GM20431 (cell line): ENCODE measurements around the gene HOXB9.

Source experiments
- in situ Hi-C: fragments of 300-500 bp; cut with MseI, MboI; formaldehyde crosslinking; loops from one replicate; pipeline ENCODE4 v1.15.0; 2020; ENCODE audit warnings: low sequenced_read_pairs; ENCODE audit not compliant: unreplicated experiment

Gene HOXB9

DNA sequence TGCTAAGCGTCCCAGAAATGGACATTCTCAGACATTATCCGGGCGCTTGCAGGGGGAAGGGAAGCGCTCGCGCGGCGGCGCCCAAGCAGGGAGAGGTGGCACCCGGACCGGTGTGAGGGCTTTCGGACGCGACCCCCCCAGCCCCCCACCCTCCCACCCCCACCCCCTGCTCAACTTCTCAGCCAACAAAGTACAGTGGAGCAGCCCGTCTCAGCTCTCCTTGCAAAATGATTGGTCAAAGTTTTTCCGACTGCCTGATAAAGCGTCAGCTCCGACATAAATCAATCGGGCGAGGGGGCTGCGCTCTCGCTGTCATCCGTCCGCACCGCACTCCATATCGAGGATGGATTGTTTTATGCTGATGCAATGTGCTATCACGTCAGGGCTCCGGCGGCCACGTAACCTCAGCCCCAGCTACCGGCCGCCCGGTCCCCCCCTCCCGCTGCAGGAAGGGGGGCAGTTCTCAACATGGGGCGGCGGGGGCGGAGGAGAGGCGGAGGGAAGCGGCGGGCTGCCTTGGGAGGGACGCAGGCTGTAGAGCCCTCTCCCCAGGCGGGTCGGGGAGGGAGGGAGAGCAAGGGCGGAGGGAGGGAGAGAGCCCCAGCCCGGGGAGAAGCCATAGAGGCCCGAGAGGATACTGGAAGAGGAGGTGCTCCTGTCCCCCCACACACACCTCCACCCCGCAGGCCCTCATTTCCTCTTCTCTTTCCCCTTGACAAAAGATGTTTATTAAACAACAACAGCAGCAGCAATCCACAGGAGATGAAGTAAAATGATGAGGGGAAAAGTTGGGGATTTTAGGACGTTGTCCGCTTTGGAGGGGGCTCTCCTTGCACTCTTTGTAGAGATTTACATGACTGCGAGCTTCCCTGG lies at the start of gene HOXB9:
Gene HOXB9 (minus strand): TSS at position 114 of the 873 bp plus-strand sequence. CDS start 89 bp downstream, at position 25.
- in situ Hi-C loops: no loop called here

DNA sequence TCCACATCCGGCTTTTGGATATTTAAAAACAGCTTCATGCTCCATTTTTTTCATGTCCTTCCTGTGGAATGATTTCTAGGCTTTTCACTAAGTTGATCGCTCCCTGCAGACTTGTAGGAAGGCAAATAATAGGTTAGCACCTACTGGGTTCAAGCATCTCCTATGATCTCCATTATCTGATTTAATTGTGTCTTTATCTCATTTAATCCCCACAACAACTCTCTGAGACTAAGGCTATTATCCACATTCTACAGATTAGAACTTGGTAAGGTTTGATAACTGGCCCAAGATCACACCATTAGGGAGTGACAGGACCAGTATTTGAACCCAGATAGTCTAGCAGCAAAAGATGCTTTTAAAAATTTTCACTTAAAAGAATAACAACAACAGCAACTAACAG lies 46.2 kb upstream of the HOXB9 start:
- in situ Hi-C loops: loop anchor here (10.0 kb wide), 1 partner anchor 202 kb away; no protein-coding TSS in a partner anchor

- in situ Hi-C loops: loop anchor here (10.0 kb wide), 1 partner anchor 203 kb away; no protein-coding TSS in a partner anchor
These were observed 45.6 kb upstream of the HOXB9 start for GRCh38 chr17:48671697-48672171.

- in situ Hi-C loops: no loop called here
These were observed 37.2 kb upstream of the HOXB9 start for GRCh38 chr17:48663134-48663924.

- in situ Hi-C loops: no loop called here
These were observed 29.8 kb upstream of the HOXB9 start for GRCh38 chr17:48655913-48656312.

- in situ Hi-C loops: no loop called here
These were observed 23.6 kb upstream of the HOXB9 start for GRCh38 chr17:48649741-48650140.

DNA sequence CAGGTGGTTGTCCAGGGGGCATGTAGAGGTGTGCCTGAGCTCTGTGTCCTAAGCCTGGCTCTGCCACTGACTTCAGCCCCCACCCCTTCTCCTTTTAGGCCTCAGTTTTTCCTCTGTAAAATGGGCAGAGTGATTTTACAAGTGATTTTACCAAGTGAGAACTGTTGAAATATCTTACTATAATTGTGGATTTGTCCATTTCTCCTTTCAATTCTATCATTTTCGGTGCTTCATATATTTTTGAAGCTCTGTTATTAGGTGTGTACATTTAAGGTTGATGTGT lies 21.7 kb upstream of the HOXB9 start:
- in situ Hi-C loops: no loop called here

DNA sequence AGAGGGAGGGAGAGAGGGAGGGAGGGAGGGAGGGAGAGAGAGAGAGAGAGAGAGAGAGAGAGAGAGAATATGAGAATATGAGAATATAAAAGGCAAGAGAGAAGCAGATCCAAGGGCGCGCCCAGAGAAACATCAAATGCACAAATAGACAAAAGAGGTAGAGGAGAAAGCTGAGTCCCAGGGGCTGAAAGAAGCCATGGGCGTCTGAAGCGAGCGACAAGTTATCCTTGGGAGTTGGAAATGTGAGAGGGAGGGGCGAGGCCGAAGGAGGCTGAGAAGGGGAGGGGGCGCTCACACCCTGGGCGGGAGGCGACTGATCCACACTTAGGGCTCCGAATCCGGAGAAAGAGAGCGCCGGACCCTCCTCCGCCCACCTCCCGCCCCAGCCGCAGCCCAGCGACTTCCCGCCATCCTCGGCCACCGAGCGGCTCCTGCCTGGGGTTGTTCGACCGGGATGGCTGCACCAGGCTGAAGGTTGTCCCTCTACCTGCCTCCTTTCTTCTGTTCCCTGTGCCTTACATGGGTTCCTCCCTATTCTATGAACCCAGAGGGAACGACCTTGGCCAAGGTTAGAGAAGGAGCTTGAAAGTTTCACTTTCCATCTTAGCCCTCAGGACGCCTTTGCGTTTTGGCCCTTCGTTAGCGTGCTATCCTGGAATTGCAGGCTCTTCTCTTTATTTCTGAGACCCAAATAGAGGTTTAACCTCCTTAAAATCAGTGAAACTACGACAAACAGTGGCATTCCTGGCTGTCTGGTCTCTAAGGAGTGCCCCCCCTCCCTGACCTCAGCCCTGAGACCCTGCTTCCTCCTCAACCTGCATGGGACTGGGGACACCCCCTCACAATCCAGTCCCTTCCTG lies 21.2 kb upstream of the HOXB9 start:
- in situ Hi-C loops: no loop called here

DNA sequence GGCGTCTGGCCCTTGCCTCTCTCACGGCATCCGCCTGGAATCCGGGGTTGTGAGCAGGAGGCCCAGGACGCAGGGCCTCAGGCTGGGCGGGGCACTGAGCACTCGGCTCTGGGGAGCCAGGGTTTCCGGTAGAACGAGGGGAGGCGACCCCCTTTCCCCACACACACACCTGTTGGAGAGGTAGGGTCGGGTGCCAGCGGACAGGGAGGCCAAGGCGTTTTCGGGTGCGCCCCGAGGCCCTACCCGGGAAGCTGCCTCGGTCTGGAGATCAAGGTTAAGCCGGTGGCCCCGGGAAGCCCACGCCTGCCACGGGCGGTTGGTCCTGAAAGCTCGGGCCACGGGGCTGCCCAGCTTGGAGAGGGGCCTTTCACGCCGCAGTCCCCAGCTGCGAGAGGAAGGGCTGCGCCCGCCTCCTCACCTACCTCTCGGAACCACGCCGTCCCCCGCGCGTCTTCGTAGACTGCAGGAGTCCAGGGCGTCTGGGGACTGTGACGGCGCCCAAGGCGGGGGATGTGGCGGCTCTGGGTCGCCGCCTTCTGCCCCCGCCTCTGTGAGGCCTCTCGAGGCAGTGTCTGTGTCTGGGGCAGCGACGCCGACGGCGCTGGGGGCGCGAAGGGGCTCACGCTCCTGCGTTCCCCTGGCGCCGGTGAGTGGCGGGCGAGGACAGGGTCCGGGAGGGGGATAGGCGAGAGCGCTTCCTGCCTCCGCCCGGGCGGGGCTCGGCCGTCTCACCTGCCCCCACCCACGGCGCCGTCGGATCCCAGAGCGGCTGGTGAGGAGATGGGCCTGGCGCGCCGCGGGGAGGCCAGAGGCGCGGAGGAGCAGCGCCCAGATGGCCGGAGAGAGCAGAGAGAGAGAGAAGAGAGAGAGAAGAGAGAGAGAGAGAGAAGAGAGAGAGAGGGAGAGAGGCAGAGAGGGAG lies 20.3 kb upstream of the HOXB9 start:
- in situ Hi-C loops: no loop called here

DNA sequence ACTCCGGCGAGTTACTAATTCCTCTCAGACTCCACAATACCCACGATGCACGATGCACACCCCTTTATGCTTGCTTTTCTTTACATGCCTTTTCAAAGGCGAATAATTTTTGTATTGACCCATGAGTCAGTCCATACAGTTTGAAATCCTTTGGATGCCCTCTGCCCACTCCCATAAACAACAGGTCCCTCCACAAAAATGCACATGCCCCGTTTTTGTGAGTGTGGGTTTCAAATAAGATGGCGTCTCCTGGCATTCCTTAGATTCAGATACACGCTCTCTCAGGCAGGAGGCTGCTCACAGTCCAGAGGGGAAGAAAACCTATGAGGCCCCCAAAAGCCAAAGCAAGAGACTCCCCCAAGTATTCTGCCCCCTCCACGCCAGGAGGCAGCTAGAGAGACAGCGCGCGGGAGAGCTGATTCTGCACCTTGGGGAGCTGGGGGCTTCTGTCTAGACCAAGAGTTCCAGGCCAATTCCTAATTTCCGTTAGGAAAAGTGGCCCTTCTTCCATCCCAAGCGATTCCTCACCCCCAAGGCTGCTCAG lies 19.6 kb upstream of the HOXB9 start:
- in situ Hi-C loops: no loop called here

DNA sequence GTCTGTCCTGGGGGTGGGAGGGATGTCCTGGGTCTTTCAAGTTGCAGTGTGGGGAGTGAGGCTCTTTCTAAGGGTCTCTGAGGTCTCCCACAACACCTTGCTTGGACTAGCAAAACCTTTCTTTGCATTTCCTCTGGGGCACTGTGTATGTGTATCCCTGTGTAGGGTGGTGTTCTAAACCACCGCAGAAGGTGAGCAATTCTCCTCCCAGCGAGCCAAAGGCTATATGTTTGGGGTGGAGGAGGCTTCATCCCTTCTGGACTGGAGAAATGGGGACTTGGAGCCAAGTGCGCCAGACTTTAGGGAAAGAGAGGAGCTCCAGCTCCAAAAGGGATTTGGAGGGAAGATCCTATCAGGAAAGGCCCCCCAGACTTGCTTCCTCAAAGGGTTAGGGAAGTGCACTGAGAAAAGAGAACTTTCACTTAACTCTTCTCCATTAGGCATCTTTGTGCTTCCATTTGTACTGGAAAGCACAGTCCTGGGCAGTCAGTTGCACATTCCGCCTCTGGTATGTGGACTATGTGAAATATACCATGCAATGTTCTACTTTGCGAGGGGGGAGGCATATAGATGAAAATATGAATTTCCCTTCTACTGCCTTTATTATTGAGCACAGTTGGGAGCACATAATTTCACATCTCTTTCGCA lies 18.9 kb upstream of the HOXB9 start:
- in situ Hi-C loops: no loop called here

GRCh38 chr17:48644159-48644558 lies 18.0 kb upstream of the HOXB9 start:
- in situ Hi-C loops: no loop called here

DNA sequence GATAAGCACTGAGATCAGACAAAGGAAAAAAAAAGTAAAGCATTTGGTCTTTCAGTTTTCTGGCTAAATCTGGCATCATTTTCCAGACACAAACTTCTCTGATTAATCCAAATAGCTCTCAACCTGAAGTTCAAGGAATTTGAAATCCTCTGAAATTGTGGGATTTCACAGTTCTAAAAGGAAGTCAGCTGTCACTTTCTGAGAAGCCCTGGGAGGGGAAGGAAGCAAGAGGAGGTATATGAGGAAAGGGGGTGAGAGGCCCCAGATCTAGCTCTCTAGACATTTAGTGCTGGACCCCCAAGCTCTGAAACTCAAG lies 17.5 kb upstream of the HOXB9 start:
- in situ Hi-C loops: no loop called here

DNA sequence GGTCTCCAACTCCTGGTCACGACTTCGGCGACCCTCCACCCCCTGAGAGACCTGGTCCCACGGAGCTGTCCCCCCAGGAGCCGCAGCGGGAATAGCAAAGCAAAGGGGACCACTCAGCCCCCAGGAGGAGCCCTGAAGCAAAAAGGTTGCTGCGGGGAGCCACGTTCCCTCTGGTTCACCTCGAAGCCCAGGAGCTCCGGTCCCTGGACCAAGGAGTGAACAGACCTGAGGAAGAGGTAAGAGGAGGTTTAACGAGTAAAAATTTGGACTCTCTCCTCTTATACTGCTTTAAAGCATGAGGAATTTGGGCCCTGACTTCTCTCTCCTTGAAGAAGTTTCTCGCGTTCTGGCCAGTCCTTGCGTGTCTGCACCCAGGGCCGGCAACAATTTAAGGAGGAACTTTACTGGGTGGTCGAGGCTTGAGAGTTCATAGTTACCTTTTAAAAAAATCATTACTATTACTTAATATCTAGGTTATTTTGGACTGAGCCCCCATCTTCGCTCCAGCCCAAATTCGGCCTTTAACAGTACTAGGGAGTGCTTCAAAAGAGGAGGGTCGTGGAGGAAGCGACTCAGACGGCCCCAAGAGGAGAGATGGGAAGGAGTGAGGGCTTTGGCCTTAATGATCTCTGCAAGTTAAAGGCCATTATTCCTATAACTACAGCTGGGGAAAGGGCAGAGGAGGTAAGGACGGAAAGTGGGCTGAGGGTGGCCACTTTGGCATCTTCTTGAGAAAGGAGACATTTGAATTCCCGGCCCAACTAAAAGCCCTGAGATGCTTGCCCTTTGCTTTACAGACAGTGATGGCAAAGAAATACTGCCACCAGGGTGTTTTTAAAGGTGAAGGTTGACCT lies 16.9 kb upstream of the HOXB9 start:
- in situ Hi-C loops: no loop called here

- in situ Hi-C loops: no loop called here
These were observed 16.1 kb upstream of the HOXB9 start for GRCh38 chr17:48642059-48642842.

DNA sequence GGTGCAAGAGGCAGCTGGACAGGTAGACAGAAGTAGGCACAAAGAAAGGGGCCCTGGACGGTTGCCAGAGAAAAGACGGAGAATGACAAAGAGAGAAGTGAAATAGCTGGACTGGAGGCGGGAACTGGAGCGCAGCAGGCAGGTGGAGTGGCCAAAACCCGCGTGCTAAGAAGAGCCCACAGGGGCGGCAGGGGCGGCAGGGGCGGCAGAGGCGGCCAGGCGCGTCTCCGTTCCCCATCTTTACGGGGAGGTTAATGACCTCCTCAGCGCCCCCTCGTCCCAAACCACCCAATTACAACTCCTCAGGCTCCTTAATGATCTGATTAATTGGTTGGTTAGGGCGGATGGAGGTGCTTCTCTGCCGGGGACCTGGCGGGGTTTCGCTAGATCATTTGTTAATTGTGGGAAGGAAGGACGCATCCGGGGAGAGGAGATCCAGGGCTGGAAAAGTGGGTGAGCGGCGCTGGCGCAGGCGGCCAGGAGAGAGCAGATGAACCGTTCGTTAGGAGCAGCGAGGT lies 15.4 kb upstream of the HOXB9 start:
- in situ Hi-C loops: no loop called here

GRCh38 chr17:48640858-48641180 lies 14.7 kb upstream of the HOXB9 start:
- in situ Hi-C loops: no loop called here
